HepG2 (cell line): ENCODE data around the gene NAV2. TPM values are rescaled to one million over a fixed set of nuclear protein-coding genes. Genes with fewer than 3 reads are reported as not detected.

Experiments
- JUND ChIP-seq: sonication (generic); formaldehyde crosslinking; IDR thresholded peaks from 2 replicates; pipeline ENCODE4 v1.8.0; 2022; ENCODE audit warnings: mild to moderate bottlenecking, missing genetic modification reagents
- MTF1 ChIP-seq: sonication (generic); formaldehyde crosslinking; IDR thresholded peaks from 2 replicates; pipeline ENCODE4 v1.5.0; 2020; ENCODE audit warnings: missing genetic modification reagents
- NFE2 ChIP-seq: sonication (generic); formaldehyde crosslinking; IDR thresholded peaks from 2 replicates; pipeline ENCODE4 v1.4.0; 2020; ENCODE audit warnings: missing genetic modification reagents
- NFYC ChIP-seq: IDR thresholded peaks from 2 replicates; pipeline ENCODE4 v1.6.1; 2016; ENCODE audit warnings: missing genetic modification reagents, missing compliant biosample characterization
- PHF5A ChIP-seq: IDR thresholded peaks from one replicate; pipeline ENCODE4 v1.6.1; 2018; ENCODE audit warnings: low read depth, missing genetic modification reagents; ENCODE audit not compliant: unreplicated experiment
- SRSF4 ChIP-seq: fragments of 200-400 bp; formaldehyde crosslinking; IDR thresholded peaks from one replicate; pipeline ENCODE4 v1.6.1; 2018; ENCODE audit warnings: mild to moderate bottlenecking, low read depth, low read length, moderate library complexity; ENCODE audit not compliant: poor library complexity, severe bottlenecking
- TBL1XR1 ChIP-seq: fragments of 150-350 bp; IDR thresholded peaks from 2 replicates; pipeline ENCODE4 v1.6.1; 2014; ENCODE audit warnings: borderline replicate concordance, low read length; ENCODE audit not compliant: partially characterized antibody
- YEATS2 ChIP-seq: sonication (generic); formaldehyde crosslinking; IDR thresholded peaks from 2 replicates; pipeline ENCODE4 v1.4.0; 2020; ENCODE audit warnings: missing genetic modification reagents, borderline replicate concordance
- ZBTB46 ChIP-seq: sonication (generic); formaldehyde crosslinking; IDR thresholded peaks from 2 replicates; pipeline ENCODE4 v1.4.0; 2020; ENCODE audit warnings: mild to moderate bottlenecking, missing genetic modification reagents, borderline replicate concordance
- ZNF282 ChIP-seq: fragments of 450-650 bp; IDR thresholded peaks from 2 replicates; pipeline ENCODE4 v1.6.1; 2018; ENCODE audit not compliant: partially characterized antibody
- ZNF414 ChIP-seq: sonication (generic); formaldehyde crosslinking; IDR thresholded peaks from 2 replicates; pipeline ENCODE4 v1.5.0; 2020; ENCODE audit warnings: missing genetic modification reagents
- ZNF570 ChIP-seq: sonication (generic); formaldehyde crosslinking; IDR thresholded peaks from 2 replicates; pipeline ENCODE4 v1.4.0; 2020; ENCODE audit warnings: mild to moderate bottlenecking, missing genetic modification reagents, borderline replicate concordance
- ZNF577 ChIP-seq: sonication (generic); formaldehyde crosslinking; IDR thresholded peaks from 2 replicates; pipeline ENCODE4 v1.4.0; 2020; ENCODE audit warnings: mild to moderate bottlenecking, low read depth, missing genetic modification reagents, borderline replicate concordance
- polyA plus RNA-seq, 8 experiments: library from polyadenylated mRNA; depleted of rRNA in 3 of 8; stranded (reverse) in 7 of 8; unstranded in 1 of 8; fragments of >200 nt; fragmentation: Illumina TruSeq in 4 of 8; extraction: Trizol in 4 of 8; gene quantifications; 2 replicates each; pipeline versions ENCODE4 v1.2.1 to v1.2.3, GENCODE V29; 2011 to 2016; ENCODE audit warnings: low read depth in 4 of 8, missing spikeins in 1 of 8, mixed read lengths in 1 of 8; ENCODE audit not compliant: insufficient read depth in 1 of 8
- total RNA-seq, 5 experiments: library from RNA; depleted of rRNA; stranded (reverse); fragments of >200 nt; fragmentation: Illumina TruSeq; extraction: Trizol; gene quantifications; 2 replicates each; pipeline ENCODE4 v1.2.3, GENCODE V29; 2016; ENCODE audit warnings: low read depth in 1 of 5
- TF ChIP-seq, protein P1 (sequence below): sonication (generic); formaldehyde crosslinking; IDR thresholded peaks from 2 replicates; pipeline ENCODE4 v1.5.1; 2020; ENCODE audit warnings: mild to moderate bottlenecking, missing genetic modification reagents, borderline replicate concordance
- TF ChIP-seq, protein P2 (sequence below): sonication (generic); formaldehyde crosslinking; IDR thresholded peaks from 2 replicates; pipeline ENCODE4 v1.9.0; 2021; ENCODE audit warnings: missing genetic modification reagents, mild to moderate bottlenecking, borderline replicate concordance
- TF ChIP-seq, protein P3 (sequence below): sonication (generic); formaldehyde crosslinking; IDR thresholded peaks from 2 replicates; pipeline ENCODE4 v1.8.0; 2022; ENCODE audit warnings: low read depth, missing genetic modification reagents

Gene NAV2
- total and polyA plus RNA-seq, 2 of the 13 experiments (the other 11 are each of a cell fraction or from before 2014, with no cell fraction given) = 9.3 to 34.6 TPM

- no peak for TF ChIP-seq TBL1XR1
- TF ChIP-seq NFYC (CRISPR knock-in tag) = 0 out of 2 replicates have a peak, but pooled peaks have one; percentile 6
- TF ChIP-seq, protein P1, sequence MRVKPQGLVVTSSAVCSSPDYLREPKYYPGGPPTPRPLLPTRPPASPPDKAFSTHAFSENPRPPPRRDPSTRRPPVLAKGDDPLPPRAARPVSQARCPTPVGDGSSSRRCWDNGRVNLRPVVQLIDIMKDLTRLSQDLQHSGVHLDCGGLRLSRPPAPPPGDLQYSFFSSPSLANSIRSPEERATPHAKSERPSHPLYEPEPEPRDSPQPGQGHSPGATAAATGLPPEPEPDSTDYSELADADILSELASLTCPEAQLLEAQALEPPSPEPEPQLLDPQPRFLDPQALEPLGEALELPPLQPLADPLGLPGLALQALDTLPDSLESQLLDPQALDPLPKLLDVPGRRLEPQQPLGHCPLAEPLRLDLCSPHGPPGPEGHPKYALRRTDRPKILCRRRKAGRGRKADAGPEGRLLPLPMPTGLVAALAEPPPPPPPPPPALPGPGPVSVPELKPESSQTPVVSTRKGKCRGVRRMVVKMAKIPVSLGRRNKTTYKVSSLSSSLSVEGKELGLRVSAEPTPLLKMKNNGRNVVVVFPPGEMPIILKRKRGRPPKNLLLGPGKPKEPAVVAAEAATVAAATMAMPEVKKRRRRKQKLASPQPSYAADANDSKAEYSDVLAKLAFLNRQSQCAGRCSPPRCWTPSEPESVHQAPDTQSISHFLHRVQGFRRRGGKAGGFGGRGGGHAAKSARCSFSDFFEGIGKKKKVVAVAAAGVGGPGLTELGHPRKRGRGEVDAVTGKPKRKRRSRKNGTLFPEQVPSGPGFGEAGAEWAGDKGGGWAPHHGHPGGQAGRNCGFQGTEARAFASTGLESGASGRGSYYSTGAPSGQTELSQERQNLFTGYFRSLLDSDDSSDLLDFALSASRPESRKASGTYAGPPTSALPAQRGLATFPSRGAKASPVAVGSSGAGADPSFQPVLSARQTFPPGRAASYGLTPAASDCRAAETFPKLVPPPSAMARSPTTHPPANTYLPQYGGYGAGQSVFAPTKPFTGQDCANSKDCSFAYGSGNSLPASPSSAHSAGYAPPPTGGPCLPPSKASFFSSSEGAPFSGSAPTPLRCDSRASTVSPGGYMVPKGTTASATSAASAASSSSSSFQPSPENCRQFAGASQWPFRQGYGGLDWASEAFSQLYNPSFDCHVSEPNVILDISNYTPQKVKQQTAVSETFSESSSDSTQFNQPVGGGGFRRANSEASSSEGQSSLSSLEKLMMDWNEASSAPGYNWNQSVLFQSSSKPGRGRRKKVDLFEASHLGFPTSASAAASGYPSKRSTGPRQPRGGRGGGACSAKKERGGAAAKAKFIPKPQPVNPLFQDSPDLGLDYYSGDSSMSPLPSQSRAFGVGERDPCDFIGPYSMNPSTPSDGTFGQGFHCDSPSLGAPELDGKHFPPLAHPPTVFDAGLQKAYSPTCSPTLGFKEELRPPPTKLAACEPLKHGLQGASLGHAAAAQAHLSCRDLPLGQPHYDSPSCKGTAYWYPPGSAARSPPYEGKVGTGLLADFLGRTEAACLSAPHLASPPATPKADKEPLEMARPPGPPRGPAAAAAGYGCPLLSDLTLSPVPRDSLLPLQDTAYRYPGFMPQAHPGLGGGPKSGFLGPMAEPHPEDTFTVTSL (CRISPR knock-in tag) = peak; percentile 83
- TF ChIP-seq NFE2 = no peak
- TF ChIP-seq MTF1 (CRISPR knock-in tag) = 0 out of 2 replicates have a peak, but pooled peaks have one; percentile 21
- no peak for TF ChIP-seq SRSF4
- 0 out of 2 replicates have a peak, but pooled peaks have one; percentile 83 for TF ChIP-seq ZBTB46 (CRISPR knock-in tag)
- peak; percentile 88 for TF ChIP-seq ZNF414
- TF ChIP-seq, protein P2, sequence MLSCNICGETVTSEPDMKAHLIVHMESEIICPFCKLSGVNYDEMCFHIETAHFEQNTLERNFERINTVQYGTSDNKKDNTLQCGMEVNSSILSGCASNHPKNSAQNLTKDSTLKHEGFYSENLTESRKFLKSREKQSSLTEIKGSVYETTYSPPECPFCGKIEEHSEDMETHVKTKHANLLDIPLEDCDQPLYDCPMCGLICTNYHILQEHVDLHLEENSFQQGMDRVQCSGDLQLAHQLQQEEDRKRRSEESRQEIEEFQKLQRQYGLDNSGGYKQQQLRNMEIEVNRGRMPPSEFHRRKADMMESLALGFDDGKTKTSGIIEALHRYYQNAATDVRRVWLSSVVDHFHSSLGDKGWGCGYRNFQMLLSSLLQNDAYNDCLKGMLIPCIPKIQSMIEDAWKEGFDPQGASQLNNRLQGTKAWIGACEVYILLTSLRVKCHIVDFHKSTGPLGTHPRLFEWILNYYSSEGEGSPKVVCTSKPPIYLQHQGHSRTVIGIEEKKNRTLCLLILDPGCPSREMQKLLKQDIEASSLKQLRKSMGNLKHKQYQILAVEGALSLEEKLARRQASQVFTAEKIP = no peak
- peak; percentile 79; the same call in 1 of the 2 replicates for TF ChIP-seq JUND
- TF ChIP-seq, protein P3, sequence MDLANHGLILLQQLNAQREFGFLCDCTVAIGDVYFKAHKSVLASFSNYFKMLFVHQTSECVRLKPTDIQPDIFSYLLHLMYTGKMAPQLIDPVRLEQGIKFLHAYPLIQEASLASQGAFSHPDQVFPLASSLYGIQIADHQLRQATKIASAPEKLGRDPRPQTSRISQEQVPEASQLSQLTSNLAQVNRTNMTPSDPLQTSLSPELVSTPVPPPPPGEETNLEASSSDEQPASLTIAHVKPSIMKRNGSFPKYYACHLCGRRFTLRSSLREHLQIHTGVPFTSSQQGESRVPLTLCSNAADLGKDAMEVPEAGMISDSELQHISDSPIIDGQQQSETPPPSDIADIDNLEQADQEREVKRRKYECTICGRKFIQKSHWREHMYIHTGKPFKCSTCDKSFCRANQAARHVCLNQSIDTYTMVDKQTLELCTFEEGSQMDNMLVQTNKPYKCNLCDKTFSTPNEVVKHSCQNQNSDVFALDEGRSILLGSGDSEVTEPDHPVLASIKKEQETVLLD (CRISPR knock-in tag) = no peak
- no peak for TF ChIP-seq ZNF282
- TF ChIP-seq PHF5A (CRISPR knock-in tag) = no peak
- TF ChIP-seq YEATS2 (CRISPR knock-in tag) = peak; percentile 34; the same call in 1 of the 2 replicates
- no peak for TF ChIP-seq ZNF577
- no peak for TF ChIP-seq ZNF570 (CRISPR knock-in tag)
Observed at GRCh38 chr11:20035701-20036601, 323.3 kb downstream of the NAV2 start (continued).
